SK-N-MC (cell line): ENCODE measurements around the gene ELP2.

Source experiments
- EZH2 ChIP-seq: fragments of 200-600 bp; sonication (generic); IDR thresholded peaks from one replicate; pipeline ENCODE4 v1.6.1; 2017; ENCODE audit warnings: antibody characterized with exemption
- POLR2AphosphoS5 ChIP-seq: IDR thresholded peaks from 2 replicates; pipeline ENCODE4 v1.6.1; 2012; ENCODE audit warnings: mild to moderate bottlenecking, low read depth, low read length, borderline replicate concordance

- TF ChIP-seq POLR2AphosphoS5 = no peak
- TF ChIP-seq EZH2 = no peak
Observed at GRCh38 chr18:36217348-36217747, 87.6 kb downstream of the ELP2 start.
